ENCODE data around the gene ZNF331.
A peak's percentile ranks its signal among the peaks of the same experiment; 100 is the strongest.

The ZNF331 gene

DNA sequence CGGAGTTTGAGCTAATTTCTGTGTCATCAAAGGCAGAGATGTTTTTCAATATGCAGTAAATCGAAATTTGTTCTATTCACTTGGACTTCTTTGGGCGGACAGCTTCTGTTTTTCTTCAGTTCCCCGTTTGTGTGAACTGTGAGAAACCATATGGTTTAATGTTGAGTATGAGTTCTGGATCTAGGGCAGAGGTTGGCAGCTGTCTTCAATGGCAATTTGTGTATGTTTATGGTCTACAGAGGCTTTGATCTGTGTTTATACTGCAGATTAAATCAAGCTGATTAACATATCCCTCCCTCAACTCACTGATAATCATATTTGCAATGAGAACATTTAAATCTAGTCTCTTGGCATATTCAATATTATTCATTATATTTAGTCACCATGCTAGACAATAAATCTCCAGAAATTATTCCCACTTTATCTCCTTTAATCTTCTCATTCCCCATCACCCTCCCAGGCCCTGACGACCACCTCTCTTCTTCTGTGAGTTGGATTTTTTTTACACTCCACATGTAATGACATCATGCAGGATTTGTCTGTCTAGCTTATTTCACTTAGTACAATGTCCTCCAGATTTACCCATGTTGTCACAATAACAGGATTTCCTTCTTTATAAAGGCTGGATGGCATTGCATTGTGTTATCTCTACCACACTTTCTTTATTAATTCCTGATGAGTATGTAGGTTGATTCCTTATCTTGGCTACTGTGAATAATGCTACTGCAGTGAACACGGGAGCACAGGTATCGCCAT is 9.0 kb downstream of the ZNF331 start:
- H3K4me3 ChIP-seq (ENCODE audit: insufficient read depth in 1 of 2, low read depth in 1 of 2, low read length in 2 of 2) = no peak overlapping the region
- no peak overlapping the region for H2BK12ac ChIP-seq (ENCODE audit: low read length in 2 of 2)
- no peaks in the 10 kb centered on the region for H3K4me1 ChIP-seq (ENCODE audit: control insufficient read depth, insufficient read depth, low read depth, low read length)
- no peak overlapping the region for H3K27ac ChIP-seq (ENCODE audit: low read length, poor library complexity, severe bottlenecking)
- WGBS = 89% methylated on average over 7 of the region's 7 CpGs
- DNase-seq = no peak
- H3K4ac ChIP-seq (ENCODE audit: low read depth in 1 of 2, low read length in 2 of 2) = no peak overlapping the region
- no peak overlapping the region for H3K18ac ChIP-seq (ENCODE audit: low read depth in 1 of 2, low read length in 2 of 2)
- H3K14ac ChIP-seq (ENCODE audit: low read length in 2 of 2) = no peak overlapping the region
- no peak overlapping the region for H3K4me2 ChIP-seq (ENCODE audit: low read length, poor library complexity, severe bottlenecking)
- H3K9ac ChIP-seq (ENCODE audit: low read length) = no peak overlapping the region
- peaks cover 6% of the 10 kb centered on the region for H3K79me1 ChIP-seq (replicated peaks; ENCODE audit: low read length, poor library complexity, severe bottlenecking)
- no peak overlapping the region for H3K23ac ChIP-seq (ENCODE audit: low read length in 2 of 2)
- no peak overlapping the region for H4K8ac ChIP-seq (ENCODE audit: low read length)
- no peak overlapping the region for H2BK5ac ChIP-seq (ENCODE audit: low read depth, low read length, poor library complexity, severe bottlenecking)
- no peaks in the 10 kb centered on the region for H3K27me3 ChIP-seq (ENCODE audit: control insufficient read depth in 1 of 2, insufficient read depth in 1 of 2, low read length in 2 of 2)
- H2AK5ac ChIP-seq (ENCODE audit: low read length, severe bottlenecking) = no peak overlapping the region
- peaks cover 8 to 10% of the 10 kb centered on the region in 2 experiments for H3K36me3 ChIP-seq (ENCODE audit: control insufficient read depth in 1 of 2, insufficient read depth in 2 of 2, low read depth in 1 of 2, low read length in 2 of 2)
- no peak overlapping the region for H2BK120ac ChIP-seq (ENCODE audit: low read depth, low read length)
- no peak overlapping the region for H4K91ac ChIP-seq (ENCODE audit: low read length)
- no peak overlapping the region for H2AFZ ChIP-seq (ENCODE audit: low read depth, low read length)
- no peak overlapping the region for H2BK15ac ChIP-seq (ENCODE audit: low read depth, poor library complexity, severe bottlenecking)
- no peaks in the 10 kb centered on the region for H3K9me3 ChIP-seq (ENCODE audit: control insufficient read depth, low read length)

DNA sequence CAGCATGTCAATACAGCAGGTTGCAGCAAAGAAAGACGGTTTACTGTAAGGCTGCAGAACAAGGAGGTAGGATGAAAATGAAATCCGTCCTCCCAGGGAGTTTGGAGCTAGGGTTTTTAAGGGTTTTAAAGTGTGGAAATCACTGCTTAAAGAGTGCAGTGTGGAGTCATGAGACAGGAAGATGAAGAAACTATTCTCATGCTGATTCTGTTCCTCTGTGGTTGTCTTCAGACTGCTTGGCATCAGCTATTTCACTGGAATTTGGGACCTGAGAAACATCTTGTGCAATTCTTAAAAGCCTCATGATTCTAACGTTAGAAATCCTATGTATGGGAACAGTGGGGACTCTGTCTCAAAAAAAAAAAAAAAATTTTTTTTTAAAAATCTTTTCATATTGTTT is 11.4 kb downstream of the ZNF331 start:
- DNase-seq = peak; percentile 66
- Histone ChIP-seq H2BK120ac (ENCODE audit: low read depth, low read length) (no peak overlapping the region), H4K91ac (ENCODE audit: low read length) (no peak overlapping the region), H3K4me2 (ENCODE audit: low read length, poor library complexity, severe bottlenecking) (no peak overlapping the region), H3K18ac (ENCODE audit: low read depth in 1 of 2, low read length in 2 of 2) (no peak overlapping the region), H2BK5ac (ENCODE audit: low read depth, low read length, poor library complexity, severe bottlenecking) (no peak overlapping the region), H3K4ac (ENCODE audit: low read depth in 1 of 2, low read length in 2 of 2) (no peak overlapping the region), H2AFZ (ENCODE audit: low read depth, low read length) (no peak overlapping the region), H4K8ac (ENCODE audit: low read length) (no peak overlapping the region), H2AK5ac (ENCODE audit: low read length, severe bottlenecking) (no peak overlapping the region), H2BK12ac (ENCODE audit: low read length in 2 of 2) (no peak overlapping the region), H3K27ac (ENCODE audit: low read length, poor library complexity, severe bottlenecking) (no peak overlapping the region), H3K9me3 (ENCODE audit: control insufficient read depth, low read length) (no peaks in the 10 kb centered on the region), H3K9ac (ENCODE audit: low read length) (peak overlapping the region; percentile 79), H2BK15ac (ENCODE audit: low read depth, poor library complexity, severe bottlenecking) (no peak overlapping the region), H3K23ac (ENCODE audit: low read length in 2 of 2) (no peak overlapping the region), H3K4me3 (ENCODE audit: insufficient read depth in 1 of 2, low read depth in 1 of 2, low read length in 2 of 2) (peak overlapping the region in 1 of 2 experiments; percentile 21), H3K36me3 (ENCODE audit: control insufficient read depth in 1 of 2, insufficient read depth in 2 of 2, low read depth in 1 of 2, low read length in 2 of 2) (peaks cover 0 to 17% of the 10 kb centered on the region in 2 experiments), H3K27me3 (ENCODE audit: control insufficient read depth in 1 of 2, insufficient read depth in 1 of 2, low read length in 2 of 2) (no peaks in the 10 kb centered on the region), H3K14ac (ENCODE audit: low read length in 2 of 2) (no peak overlapping the region), H3K4me1 (ENCODE audit: control insufficient read depth, insufficient read depth, low read depth, low read length) (no peaks in the 10 kb centered on the region), H3K79me1 (replicated peaks; ENCODE audit: low read length, poor library complexity, severe bottlenecking) (peaks cover 13% of the 10 kb centered on the region)
- WGBS = 83% methylated on average over 2 of the region's 3 CpGs

DNA sequence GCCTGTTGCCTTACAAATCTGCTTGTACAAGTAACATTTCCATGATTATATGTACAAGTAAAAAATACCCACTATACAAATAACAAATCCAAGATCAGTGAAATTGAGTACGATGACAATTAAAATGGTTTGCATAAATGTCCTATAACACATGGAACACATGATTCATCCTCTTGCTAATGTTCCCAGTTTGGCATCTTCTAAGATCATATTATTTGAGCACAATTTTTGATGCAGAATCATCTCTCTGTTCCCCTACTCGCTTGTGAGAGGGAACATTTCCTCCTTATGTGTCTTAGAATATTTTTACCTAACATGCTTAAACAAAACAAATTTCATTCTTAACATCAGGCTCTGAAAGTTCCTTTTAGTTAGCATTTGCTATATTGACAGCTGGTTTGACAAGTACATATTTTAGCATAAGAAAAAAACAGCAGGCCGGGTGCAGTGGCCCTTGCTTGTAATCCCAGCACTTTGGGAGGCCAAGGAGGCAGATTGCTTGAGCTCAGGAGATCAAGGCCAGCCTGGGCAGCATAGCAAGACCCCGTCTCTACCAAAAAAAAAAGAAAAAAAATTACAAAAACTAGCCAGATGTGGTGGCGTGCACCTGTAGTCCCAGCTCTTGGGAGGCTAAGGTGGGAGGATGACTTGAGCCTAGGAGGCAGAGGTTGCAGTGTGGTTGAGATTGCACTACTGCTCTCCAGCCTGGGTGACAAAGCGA is 14.2 kb downstream of the ZNF331 start:
- H3K27me3 ChIP-seq (ENCODE audit: control insufficient read depth in 1 of 2, insufficient read depth in 1 of 2, low read length in 2 of 2) = no peaks in the 10 kb centered on the region
- 96% methylated on average over 4 of the region's 6 CpGs for WGBS
- H3K9ac ChIP-seq (ENCODE audit: low read length) = no peak overlapping the region
- no peak overlapping the region for H4K91ac ChIP-seq (ENCODE audit: low read length)
- H3K18ac ChIP-seq (ENCODE audit: low read depth in 1 of 2, low read length in 2 of 2) = no peak overlapping the region
- H3K23ac ChIP-seq (ENCODE audit: low read length in 2 of 2) = no peak overlapping the region
- H3K4ac ChIP-seq (ENCODE audit: low read depth in 1 of 2, low read length in 2 of 2) = no peak overlapping the region
- H2BK5ac ChIP-seq (ENCODE audit: low read depth, low read length, poor library complexity, severe bottlenecking) = no peak overlapping the region
- H3K9me3 ChIP-seq (ENCODE audit: control insufficient read depth, low read length) = no peaks in the 10 kb centered on the region
- H3K4me3 ChIP-seq (ENCODE audit: insufficient read depth in 1 of 2, low read depth in 1 of 2, low read length in 2 of 2) = no peak overlapping the region
- H3K4me1 ChIP-seq (ENCODE audit: control insufficient read depth, insufficient read depth, low read depth, low read length) = no peaks in the 10 kb centered on the region
- no peak overlapping the region for H2BK120ac ChIP-seq (ENCODE audit: low read depth, low read length)
- no peak overlapping the region for H2BK15ac ChIP-seq (ENCODE audit: low read depth, poor library complexity, severe bottlenecking)
- no peak overlapping the region for H3K27ac ChIP-seq (ENCODE audit: low read length, poor library complexity, severe bottlenecking)
- no peak overlapping the region for H4K8ac ChIP-seq (ENCODE audit: low read length)
- peaks cover 9% of the 10 kb centered on the region for H3K79me1 ChIP-seq (replicated peaks; ENCODE audit: low read length, poor library complexity, severe bottlenecking)
- no peak overlapping the region for H2AFZ ChIP-seq (ENCODE audit: low read depth, low read length)
- H2BK12ac ChIP-seq (ENCODE audit: low read length in 2 of 2) = no peak overlapping the region
- H3K4me2 ChIP-seq (ENCODE audit: low read length, poor library complexity, severe bottlenecking) = no peak overlapping the region
- no peak overlapping the region for H3K14ac ChIP-seq (ENCODE audit: low read length in 2 of 2)
- H2AK5ac ChIP-seq (ENCODE audit: low read length, severe bottlenecking) = no peak overlapping the region
- no peak for DNase-seq
- H3K36me3 ChIP-seq (ENCODE audit: control insufficient read depth in 1 of 2, insufficient read depth in 2 of 2, low read depth in 1 of 2, low read length in 2 of 2) = peaks cover 5 to 9% of the 10 kb centered on the region in 2 experiments

DNA sequence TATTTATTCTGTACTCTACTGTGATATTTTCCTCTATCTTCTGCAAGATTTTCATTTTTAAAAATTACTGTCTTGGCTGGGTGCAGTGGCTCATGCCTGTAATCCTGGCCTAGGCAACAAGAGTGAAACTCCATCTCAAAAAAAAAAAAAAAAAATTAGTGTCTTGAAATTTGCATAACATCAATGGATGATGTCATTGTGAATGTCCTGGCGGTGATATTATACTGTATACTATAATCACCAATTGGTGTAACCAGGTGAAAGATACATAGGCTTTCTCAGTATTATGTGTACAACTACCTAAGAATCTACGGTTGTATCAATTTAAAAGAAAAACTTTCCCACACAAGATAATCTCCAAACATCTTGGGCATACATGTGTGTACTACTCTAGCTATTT is 15.2 kb downstream of the ZNF331 start:
- Histone ChIP-seq H2BK12ac (ENCODE audit: low read length in 2 of 2) (no peak overlapping the region), H4K8ac (ENCODE audit: low read length) (no peak overlapping the region), H3K4me2 (ENCODE audit: low read length, poor library complexity, severe bottlenecking) (no peak overlapping the region), H3K23ac (ENCODE audit: low read length in 2 of 2) (no peak overlapping the region), H3K4me1 (ENCODE audit: control insufficient read depth, insufficient read depth, low read depth, low read length) (no peaks in the 10 kb centered on the region), H3K36me3 (ENCODE audit: control insufficient read depth in 1 of 2, insufficient read depth in 2 of 2, low read depth in 1 of 2, low read length in 2 of 2) (peaks cover 9 to 10% of the 10 kb centered on the region in 2 experiments), H3K9ac (ENCODE audit: low read length) (peak overlapping the region; percentile 92), H3K9me3 (ENCODE audit: control insufficient read depth, low read length) (no peaks in the 10 kb centered on the region), H3K18ac (ENCODE audit: low read depth in 1 of 2, low read length in 2 of 2) (no peak overlapping the region), H2BK15ac (ENCODE audit: low read depth, poor library complexity, severe bottlenecking) (no peak overlapping the region), H2AFZ (ENCODE audit: low read depth, low read length) (no peak overlapping the region), H2BK120ac (ENCODE audit: low read depth, low read length) (no peak overlapping the region), H4K91ac (ENCODE audit: low read length) (no peak overlapping the region), H3K79me1 (replicated peaks; ENCODE audit: low read length, poor library complexity, severe bottlenecking) (peaks cover 9% of the 10 kb centered on the region), H3K14ac (ENCODE audit: low read length in 2 of 2) (no peak overlapping the region), H3K4ac (ENCODE audit: low read depth in 1 of 2, low read length in 2 of 2) (no peak overlapping the region), H3K27ac (ENCODE audit: low read length, poor library complexity, severe bottlenecking) (no peak overlapping the region), H3K4me3 (ENCODE audit: insufficient read depth in 1 of 2, low read depth in 1 of 2, low read length in 2 of 2) (no peak overlapping the region), H2BK5ac (ENCODE audit: low read depth, low read length, poor library complexity, severe bottlenecking) (no peak overlapping the region), H3K27me3 (ENCODE audit: control insufficient read depth in 1 of 2, insufficient read depth in 1 of 2, low read length in 2 of 2) (no peaks in the 10 kb centered on the region), H2AK5ac (ENCODE audit: low read length, severe bottlenecking) (no peak overlapping the region)
- no CpG with 5 or more reads among the region's 2 CpGs for WGBS
- no peak for DNase-seq
